ENCODE data around the gene CYP46A1.

- TF ChIP-seq REST (IDR thresholded peaks at IDR 0.05; ENCODE audit: insufficient replicate concordance, low read depth) (no peak), CTCF (IDR thresholded peaks at IDR 0.05; ENCODE audit: insufficient read depth, low read length) (no peak), POLR2AphosphoS5 (IDR thresholded peaks at IDR 0.05; ENCODE audit: low read depth) (no peak), SPI1 (IDR thresholded peaks at IDR 0.05; ENCODE audit: borderline replicate concordance, low read depth) (no peak), GABPA (IDR thresholded peaks at IDR 0.05; ENCODE audit: low read depth) (no peak)
Observed at GRCh38 chr14:99672506-99673304, 11.4 kb upstream of the CYP46A1 start.
